ENCODE results near the gene MYRF.

The MYRF gene

DNA sequence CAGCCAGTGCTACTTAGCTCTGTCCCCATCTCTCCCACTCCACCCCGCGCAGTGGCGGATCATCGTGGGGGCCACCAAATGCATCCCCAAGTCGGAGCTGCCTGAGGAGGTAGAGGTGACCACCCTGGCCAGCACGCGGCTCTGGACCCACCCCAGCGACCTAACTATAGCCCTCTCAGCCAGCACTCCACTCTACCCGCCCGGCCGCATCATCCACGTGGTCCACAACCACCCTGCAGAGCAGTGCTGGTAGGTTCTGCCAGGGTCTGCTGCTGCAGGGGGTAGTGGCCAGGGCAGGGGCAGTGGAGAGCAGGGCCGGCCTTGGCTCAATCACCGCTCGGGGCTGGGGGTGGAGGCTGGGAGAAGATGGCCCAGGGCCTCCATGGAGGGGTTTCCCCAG is 13.0 kb upstream of the MYRF start:
- DNase-seq (ENCODE audit: low read depth), result no peak

DNA sequence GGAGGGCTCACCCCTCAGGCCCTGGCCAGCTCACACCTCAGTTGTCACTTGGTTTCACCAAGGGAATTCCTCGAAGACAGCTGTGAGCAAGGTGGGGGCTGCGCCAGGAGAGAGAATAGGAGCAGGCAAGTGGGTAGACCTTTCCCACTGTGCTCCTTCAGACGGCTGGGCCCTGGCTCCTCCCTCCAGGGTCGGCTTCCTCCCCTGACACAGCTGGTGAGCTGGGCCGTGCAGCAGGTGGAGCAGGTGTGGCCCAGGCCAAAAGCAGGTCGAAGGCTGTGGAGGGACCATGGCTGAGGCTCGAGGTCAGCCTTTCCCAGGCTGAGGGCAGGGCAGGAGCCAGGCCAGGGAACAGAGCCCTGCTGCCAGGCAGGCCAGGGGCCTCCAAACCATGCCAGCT is 12.5 kb upstream of the MYRF start:
- no peak for DNase-seq (ENCODE audit: low read depth)

DNA sequence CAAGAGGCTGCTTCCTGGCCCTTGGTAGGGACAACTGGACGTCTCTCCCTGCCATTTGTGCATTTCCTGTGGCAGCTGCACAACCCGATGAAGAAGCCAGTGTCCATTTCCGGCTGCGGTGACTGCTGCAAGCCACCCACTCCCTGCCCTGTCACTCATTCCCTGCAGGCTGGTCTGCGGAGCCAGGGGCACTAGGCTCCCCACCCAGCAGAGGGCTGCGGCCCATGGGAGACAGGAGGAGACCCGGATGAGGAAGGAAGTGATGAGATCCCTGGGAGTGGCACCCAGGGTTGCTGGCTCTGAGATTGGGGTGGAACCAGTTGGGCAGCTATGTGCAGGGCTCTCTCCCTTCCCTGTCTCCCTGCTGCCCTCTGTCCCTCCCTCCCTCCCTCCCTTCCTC is 10.0 kb upstream of the MYRF start:
- no peak for DNase-seq (ENCODE audit: low read depth)

DNA sequence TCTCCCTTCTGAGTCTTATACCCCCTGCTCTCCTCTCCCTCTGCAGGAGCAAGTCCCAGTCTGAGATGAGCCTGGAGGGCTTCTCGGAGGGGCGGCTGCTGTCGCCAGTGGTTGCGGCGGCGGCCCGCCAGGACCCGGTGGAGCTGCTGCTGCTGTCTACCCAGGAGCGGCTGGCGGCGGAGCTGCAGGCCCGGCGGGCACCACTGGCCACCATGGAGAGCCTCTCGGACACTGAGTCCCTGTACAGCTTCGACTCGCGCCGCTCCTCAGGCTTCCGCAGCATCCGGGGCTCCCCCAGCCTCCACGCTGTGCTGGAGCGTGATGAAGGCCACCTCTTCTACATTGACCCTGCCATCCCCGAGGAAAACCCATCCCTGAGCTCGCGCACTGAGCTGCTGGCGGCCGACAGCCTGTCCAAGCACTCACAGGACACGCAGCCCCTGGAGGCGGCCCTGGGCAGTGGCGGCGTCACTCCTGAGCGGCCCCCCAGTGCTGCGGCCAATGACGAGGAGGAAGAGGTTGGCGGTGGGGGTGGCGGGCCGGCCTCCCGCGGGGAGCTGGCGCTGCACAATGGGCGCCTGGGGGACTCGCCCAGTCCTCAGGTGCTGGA is 8.8 kb upstream of the MYRF start:
- no peak for DNase-seq (ENCODE audit: low read depth)

DNA sequence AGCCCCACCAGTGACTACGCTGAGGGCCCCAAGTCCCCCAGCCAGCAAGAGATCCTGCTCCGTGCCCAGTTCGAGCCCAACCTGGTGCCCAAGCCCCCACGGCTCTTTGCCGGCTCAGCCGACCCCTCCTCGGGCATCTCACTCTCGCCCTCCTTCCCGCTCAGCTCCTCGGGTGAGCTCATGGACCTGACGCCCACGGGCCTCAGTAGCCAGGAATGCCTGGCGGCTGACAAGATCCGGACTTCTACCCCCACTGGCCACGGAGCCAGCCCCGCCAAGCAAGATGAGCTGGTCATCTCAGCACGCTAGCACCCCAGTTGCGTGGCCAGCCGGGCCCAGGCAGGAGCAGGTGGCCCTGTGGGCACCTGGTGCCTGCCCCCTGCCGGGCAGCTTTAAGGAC is 8.3 kb upstream of the MYRF start:
- no peak for DNase-seq (ENCODE audit: low read depth)

DNA sequence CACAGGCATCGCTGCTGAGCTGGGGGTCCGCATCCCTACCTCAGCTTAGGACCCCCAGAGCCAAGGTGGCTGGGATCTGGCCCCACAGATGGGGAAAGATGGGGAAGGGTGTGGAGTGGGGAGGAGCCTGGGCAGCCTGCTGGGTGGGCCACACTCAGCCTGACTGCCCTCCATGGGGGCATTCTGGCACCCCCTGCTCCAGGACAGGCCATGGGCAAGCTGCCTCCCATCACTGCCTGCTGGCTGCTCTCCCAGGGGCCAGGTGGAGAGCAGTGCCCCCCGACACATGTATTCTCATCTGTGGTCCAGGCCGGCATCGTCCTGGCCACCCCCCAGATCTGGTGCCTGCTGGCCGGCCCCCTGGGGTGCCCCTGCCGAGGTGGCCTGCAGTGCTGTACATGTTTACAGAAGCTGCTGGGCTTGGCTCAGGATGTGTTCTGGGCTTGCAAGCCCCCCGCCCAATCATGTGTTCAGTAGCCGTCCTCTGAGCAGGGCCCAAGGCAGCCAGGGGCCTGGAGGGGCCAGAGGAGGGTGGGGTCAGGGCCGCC is 7.8 kb upstream of the MYRF start:
- no peak for DNase-seq (ENCODE audit: low read depth)

DNA sequence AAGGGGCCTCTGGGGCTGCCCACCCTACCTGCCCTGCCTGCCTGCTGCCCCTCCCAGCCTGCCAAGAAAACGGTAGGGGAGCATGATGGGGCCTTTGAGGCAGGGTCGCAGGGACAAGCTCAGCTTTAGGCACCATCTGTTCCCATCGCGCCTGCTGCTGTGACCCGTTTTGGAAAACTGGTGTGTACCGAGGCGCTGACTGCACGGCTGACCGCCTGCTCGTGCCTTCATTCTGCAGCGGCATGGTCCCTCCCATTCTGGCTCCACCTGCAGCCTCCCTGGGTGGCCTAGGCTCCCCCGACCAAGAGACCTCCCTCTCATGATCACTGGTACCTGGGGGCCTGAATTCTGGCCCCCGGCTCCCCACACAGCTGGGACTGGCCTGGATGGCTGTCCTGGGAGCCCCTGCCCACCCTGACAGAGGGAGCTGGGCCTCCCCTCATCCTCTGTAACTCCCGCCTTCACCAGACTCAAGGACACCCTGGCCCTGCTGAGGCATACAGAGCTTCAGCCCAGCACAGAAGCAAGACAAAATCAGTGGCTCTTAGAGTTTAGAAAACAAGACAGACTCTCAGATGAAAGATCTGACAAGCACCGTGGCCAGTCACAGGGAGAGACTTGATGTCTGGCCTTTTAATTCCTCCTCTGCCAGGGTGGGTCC is 6.5 kb upstream of the MYRF start:
- no peak for DNase-seq (ENCODE audit: low read depth)

DNA sequence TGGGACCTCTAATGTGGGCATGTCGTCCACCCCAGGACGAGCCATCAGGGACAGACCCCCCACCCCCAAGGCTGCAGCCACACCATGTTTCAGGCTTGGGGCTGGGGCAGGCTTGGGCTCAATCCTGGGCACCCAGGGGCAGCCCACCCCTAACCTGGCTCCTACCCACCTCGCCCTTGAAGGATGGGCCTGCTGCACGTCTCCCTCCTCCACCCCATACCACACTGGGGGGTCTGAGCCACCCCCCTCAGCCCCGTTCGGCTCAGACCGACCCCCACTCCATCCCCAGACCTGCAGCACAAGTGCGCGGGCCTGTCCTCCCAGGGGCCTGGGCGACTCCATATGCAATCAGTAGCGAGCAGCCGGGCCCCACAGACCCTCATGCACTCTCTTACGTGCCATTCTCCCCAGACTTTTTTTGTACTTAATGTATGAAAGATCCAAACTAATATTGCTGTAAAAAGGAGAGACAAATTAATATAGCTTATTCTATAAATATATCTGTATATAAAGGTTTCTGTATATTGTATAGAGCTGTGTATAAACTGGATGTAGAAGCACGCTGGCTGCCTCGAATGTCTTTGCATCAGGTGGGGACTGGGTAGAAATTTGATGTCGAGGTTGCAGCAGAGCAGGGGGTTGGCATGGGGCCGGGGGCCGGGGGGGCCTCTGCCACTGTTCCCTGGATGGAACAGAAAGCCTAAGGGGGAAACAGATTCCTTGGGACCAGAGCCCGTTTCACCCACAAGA is 5.8 kb upstream of the MYRF start:
- DNase-seq (ENCODE audit: low read depth), result no peak

DNA sequence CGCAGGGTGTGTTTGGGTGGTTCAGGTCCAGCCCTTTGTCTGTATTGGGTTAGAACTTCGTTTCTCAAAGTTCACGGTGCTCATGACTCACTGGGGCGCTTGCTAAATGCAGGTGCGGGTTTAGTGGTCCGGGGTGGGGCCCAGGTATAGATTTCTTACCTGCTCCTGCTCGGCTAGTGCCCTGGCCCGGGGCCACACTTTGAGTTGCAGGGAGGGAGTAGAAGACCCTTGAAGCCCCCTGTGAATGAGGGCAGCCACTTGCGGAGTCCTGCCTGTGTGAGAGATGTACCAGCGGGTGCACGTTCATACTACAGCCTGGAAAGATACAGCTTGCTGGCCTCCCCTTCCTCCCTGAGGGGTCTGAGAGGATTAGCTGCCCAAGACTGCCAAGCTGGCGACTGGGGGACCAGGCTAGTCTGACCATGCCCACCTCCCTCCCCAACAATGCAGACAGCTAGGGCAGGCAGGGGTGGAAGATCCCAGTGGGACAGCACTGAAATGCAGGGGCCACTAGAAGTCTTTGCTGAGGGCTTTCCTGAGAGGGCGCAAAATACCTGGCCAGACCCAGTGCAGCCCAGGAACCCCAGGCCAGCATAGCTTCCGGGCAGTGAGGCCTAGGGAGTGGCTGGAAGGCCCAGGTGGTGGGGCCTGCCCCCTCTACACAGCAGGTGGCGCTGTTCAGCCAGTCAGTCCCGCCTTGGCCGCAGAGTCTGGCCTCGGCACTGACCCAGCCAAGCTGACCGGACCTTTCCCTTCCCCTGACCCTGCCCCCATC is 5.1 kb upstream of the MYRF start:
- DNase-seq (ENCODE audit: low read depth), result peak; percentile 48

DNA sequence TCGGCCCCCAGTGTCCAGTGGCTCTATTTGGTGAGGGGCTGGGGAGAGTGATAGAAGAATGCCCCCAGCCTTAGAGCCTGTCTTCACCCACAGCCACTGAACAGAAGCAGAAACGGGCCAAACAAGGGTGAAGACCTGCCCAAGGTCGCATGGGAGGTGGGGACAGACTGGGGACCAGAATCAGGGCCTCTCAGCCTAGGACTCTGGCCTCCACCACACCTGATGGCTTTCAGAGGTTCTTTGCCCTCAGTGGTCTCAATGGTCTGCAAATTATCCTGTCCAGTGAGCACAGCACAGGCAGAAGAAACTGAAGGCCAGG is 4.5 kb upstream of the MYRF start:
- no peak for DNase-seq (ENCODE audit: low read depth)

DNA sequence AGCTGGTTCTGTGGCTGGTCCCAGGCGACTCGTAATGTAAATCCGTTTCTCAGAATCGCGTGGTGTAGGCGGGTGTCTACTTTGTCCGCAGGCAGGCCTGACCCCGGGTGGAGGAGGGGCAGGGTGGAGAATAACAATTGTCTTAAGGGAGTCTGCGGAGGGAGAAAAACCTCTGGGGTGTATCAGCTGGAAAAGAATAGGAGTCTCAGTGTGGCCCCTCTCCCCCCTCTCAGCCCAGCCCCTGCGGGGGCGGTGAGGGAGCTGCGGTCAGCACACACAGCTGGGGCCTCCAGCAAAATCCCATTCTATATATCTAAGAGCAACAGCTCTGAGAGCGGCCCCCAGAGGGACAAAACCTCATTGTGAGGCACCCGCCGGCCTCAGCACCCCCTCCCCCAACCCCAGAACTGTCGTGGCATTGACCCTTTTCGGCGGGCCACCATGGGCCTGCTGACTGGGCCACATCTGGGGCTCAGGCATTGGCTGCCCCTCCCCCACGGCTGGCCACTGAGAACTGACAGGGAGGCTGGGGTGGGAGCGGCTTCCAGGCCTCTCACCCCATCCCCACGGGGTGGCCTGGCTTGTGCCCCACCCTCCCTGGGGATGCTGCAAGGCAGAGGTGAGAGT is 2.7 kb upstream of the MYRF start:
- DNase-seq (ENCODE audit: low read depth), result no peak

DNA sequence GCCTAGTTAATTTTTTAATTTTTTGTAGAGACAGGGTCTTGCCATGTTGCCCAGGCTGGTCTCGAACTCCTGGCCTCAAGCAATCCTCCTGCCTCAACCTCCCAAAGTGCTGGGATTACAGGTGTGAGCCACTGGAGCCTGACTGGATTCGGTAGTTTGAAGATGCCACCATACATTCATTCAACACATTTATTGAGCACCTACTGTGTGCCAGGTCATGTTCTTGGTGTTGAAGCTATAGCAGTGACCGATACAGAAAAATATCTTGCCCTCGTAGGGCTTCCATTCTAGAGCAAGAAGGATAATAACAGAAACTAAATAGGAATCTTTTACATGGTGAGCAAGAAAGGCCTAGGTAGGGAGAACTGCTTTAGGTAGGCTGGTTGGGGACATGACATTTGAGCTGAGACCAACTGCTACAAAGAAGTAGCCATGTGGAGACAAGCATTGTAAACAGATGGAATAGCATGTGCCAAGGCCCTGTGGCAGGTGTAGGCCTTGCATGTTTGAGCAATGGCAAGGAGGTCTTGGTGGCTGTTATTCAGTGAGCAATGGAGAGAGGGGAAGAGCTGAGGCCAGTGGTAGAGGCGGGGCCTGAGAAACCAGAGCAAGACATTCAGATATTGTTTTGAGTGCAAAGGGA is 1.7 kb upstream of the MYRF start:
- no peak for DNase-seq (ENCODE audit: low read depth)

DNA sequence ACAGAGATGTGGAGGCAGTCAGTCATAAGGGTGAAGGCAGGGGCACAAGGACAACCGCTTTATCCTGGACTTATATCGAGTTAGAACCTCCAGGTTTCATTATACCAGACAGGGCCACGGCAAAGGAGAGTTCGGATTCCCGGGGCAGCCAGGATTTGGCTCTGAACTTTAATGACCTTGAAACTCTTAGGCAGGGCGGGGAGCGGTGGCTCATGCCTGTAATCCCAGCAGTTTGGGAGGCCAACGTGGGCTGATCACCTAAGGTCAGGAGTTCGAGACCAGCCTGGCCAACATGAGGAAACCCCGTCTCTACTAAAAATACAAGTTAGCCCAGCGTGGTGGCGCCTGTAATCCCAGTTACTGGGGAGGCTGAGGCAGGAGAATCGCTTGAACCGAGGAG is 1.1 kb upstream of the MYRF start:
- no peak for DNase-seq (ENCODE audit: low read depth)

DNA sequence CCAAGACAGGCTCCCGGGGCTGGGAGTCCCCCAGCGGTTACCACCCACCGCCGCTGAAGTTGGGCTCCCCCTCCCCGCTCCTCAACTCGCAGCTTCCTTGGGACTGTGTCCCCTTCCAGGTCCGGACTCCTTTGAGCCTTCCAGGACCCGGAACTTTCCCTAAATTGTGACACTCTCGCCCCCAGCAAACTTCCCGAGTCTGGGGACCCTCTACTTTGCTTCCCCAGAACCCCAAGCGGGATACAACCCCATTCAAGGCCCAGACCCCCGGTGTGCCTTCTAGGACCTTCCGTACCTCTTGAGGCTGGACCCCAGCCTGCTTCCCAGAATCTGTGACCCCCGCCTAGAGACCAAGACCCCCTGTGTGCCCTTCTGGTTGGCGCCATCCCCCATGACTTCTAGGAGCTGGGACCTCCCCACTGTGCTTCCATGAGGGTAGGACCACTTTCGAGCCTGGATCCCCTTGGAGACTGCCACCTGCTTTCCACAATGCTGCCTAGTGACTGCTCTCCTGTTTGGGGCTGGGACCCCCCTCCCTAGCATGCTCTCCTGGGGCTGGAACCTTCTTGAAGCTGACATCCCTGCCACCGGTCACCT is 587 bp downstream of the MYRF start:
- DNase-seq (ENCODE audit: low read depth), result no peak

DNA sequence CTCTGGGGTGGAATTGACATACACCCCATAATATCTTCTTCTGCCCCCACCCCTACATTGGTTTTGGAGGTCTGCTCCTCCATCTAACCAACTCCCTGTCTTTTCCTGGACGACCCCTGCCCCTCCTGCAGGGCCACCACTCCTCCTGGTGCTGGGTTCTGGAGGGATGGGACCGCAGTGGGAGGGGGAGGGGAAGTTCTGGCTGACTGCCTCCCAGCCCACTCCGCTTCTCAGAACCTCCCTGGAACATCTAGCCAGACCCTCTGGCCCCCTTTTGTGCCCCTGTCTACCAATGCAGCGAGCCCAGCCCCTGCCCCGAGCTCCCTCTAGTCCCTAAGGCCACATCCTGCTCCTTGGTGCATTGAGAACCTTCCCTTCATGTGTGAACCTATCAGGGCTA is 1.2 kb downstream of the MYRF start:
- no peak for DNase-seq (ENCODE audit: low read depth)

DNA sequence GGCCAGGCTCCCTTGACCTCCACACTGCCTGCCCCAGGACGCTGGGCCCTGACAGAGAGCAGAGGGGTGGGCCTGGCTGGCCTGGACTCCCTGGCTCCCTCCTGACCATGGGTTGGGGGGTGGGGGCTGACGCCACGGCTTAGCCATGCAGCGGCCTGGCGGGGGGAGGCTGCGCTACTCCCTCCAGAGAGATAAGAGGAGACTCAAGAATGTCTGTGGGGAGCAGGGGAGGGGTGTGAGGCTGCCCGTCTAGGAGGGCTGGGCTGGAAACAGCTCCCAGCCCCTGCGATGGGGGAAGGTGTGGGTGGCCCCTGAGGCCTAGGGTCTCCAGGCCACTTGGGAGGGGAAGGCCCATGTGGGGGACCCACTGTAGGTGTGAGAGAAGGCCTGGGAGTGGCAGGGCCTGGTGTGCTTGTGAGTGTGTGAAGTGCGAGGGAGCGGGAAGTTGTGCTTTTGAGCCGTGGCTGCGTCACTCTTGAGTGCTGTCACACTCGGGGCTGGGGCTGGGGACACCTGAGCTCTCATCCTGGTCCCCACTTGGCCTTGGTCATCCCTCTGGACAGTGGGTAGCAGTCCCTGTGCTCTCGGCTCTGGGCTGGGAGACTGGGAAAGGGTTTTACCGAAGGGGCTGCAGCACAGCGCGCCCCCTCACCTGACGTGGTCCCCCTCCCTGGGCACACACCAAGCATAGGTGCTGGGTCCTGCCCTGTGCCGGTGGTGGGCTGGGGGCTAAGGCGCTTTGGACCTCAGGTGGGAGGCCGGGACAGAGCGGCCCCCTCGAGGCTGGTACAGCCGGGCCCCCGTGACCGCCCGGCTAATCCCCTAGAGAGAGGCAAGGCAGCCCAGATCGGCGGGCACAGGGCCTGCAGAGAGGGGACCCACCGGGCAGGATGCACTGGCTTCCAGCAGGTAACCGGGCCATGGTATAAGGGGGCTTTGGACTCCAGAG is 2.4 kb downstream of the MYRF start:
- no peak for DNase-seq (ENCODE audit: low read depth)

DNA sequence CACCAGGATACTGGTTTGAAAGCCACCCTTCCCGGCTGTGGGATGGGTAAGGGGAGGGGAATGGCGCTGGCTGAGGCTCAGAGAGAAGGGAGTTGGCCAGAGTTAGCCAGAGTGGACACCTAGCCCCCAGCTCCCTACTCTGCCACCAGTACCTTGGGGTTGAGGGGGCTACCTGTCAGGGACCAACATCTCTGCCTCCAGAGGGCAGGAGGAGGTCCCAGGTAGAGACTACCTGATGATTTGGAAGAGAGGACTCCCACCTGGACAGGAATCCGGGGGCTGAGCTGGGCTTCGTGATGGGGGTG is 3.7 kb downstream of the MYRF start:
- DNase-seq (ENCODE audit: low read depth), result no peak

DNA sequence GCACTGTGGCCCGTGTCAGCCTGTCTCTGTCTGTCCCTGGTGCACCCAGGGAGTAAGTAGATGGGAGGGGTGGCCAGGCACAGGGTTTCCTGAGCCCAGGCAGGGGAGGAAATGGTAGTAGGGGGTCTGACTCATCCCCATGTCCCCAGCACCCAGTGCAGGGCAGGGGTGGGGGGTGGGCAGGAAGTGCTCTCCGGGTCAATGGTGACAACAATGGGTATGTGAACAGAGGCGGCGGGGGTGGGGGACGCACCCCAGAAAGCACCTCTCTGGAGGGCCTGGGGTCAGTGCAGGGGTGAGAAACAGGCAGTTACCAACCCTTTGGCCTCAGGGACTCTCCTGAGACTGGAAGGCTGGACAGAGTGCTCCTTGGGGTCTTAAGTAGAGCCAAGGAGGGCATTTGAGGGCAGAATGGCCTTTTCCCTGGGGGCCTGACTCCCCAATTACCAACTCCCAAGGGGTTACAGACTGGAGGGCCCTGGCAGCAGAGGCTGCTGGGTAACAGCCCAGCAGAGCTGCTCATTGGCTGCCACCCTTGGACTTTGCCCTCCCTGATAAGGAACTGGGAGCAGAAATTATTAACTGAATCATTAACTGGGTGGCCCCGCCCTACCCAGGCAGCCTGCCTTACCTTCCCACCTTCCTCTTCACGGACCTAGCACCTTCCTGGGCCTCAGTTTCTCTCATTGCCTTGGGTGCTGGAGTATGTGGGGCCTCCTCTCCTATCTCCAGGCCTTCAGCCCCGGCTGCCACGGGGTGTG is 4.2 kb downstream of the MYRF start:
- no peak for DNase-seq (ENCODE audit: low read depth)

DNA sequence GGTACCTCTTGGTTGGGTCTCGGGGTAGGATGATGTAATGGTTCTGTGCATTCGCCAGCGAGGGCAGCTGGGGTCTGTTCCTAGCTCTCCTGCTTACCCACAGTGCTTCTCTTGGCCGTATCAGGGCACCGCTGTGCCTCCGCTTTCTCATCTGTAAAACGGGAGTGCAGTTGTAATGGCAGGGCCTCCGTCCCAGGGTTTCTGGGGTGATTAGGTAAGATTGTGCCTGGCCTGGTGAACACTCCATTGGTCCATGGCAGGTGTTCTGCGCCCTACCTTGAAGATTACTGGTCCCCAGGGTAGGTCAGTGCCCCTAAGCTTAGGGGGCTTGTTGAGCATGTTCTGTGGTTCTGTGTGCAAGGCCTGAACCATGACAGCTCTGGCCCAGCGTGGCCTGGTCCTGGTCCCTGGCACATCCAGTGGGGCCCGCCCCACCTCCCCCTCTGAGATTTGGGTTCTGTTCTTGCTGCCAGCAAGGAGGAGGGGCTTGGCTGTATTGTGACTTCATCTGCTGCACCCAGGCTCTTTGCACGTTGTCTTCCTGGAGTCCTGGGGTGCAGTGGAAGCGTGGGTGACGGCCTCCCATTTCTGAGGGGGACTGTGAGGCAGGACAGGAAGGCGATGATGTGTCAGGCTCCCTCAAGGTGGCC is 4.9 kb downstream of the MYRF start:
- DNase-seq (ENCODE audit: low read depth), result no peak
